ENCODE results near the gene CASZ1.
A peak's percentile ranks its signal among the peaks of the same experiment; 100 is the strongest.

CASZ1 gene

DNA sequence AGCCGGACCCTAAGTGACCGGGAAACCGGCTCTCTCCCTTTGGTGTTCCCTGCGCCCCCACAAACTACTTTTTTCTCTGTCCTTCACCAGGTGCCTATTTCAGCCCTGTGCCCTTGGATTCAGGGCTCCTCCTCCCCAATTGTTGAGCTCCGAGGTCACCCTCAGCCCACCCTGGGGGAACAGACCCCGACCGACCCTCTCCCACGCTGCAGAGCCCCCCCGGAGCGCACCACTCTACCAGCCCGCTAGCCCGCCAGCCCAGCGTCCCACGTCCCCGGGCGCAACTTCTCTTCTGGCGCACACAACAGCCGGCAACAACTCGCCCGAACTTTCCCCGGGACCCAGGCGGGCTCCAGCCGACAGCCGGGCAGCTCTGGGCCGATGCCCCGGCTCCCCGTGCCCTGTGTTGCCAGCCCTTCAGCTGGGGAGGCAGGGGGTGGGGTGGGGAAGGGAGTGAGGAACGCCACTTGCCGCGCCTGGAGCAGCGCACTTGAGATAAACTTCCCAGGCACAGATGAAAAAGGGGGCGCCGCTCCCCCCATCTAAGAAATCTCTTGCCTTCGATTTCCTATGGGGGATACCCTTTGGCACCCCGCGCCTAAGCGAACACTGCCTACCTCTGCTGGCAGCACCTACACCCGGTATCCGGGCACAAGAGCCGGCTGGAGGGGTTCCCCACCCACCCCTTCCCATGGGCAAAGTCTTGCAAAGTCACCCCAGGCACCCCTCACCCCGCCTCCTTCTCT is 997 bp downstream of the CASZ1 start:
- DNase-seq (ENCODE audit: low spot score): no peak

DNA sequence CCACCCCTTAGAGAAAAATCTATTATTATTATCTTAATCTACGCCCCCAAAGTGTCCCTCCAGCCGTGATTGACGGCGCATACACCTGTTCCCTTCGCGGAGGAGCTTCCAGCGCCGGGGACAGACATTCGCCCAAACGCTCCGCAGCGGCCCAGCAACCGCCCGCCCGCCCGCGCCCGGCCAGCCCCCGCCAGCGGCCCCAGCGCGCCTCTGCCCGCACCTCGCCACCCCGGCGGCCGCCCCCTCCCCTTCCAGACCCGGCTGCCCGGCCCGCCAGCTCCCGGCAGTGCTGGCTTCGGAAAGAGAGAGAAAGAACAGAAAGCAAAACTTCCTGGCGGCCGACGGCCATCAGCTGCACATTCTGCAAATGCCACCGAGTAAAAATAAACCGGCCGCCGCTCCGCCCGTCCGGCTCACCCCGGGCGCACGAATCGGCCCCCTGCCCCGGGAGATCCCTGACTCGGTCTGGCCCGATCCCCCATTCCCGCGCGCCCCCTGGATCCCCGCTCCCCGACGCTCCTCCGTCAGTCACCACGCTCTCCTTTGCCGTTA is 1.6 kb downstream of the CASZ1 start:
- no peak for DNase-seq (ENCODE audit: low spot score)

DNA sequence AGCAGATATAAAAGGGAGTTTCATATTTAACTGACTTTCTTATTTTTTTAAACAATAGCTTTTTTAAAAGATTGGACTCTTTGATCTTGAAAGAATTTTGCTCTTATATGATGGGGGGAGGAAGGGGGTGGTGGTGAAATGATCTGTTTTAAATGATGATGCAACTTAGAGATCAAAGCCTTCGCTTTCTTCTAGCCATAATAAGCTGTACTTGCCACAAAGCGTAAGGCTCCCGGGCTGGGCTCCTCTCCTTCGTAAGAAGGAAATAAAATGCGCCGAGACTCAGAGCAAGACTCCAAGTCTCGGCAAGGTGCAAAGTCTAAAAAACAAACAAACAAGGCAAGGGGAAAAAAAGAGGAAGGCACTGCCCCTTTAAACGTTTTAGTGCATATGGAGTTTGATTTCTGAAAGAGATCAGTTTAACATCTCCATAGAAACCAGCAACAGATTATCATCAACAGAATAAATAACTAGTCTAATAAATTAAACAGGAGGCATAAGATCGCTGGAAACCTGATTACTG is 3.3 kb downstream of the CASZ1 start:
- DNase-seq (ENCODE audit: low spot score): no peak

DNA sequence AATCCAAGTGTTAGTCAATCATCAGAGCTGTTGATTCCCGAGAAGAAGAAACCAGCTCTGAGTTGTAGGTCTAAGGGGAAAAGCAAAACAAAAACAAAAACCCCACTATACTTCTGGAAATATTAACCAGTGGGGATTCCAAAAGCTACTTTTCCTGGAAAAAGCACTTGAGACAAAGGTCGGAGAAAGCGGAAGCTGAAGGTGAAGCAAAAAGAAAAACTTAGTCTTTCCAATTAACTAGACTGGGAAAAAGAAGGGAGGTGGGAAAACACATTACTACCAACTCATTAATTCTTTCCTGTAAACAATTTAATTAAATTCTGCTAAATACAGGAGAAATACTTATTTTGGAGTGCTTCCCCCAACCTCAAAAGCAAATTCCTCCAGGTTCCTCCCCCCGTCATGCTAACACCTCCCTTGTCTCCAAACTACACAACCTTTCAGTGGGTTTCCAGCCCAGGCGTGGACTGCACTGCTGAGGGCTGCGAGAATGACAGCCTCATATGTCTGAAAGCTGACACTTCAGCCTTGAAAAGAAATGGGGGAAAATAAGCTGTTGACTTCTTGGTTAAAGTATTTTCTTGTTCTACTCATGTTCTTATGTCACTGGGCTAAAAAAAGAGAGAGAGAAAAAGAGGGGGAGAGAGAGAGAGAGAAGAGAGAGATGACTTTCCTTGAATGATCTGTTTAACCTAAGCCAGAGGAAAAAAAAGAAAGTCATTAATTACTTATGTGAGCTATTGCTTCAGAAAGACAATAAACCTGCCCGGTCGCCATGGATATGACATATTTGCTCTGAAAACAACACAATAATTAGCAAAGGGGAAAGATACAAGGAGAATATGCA is 5.1 kb downstream of the CASZ1 start:
- DNase-seq (ENCODE audit: low spot score): no peak

DNA sequence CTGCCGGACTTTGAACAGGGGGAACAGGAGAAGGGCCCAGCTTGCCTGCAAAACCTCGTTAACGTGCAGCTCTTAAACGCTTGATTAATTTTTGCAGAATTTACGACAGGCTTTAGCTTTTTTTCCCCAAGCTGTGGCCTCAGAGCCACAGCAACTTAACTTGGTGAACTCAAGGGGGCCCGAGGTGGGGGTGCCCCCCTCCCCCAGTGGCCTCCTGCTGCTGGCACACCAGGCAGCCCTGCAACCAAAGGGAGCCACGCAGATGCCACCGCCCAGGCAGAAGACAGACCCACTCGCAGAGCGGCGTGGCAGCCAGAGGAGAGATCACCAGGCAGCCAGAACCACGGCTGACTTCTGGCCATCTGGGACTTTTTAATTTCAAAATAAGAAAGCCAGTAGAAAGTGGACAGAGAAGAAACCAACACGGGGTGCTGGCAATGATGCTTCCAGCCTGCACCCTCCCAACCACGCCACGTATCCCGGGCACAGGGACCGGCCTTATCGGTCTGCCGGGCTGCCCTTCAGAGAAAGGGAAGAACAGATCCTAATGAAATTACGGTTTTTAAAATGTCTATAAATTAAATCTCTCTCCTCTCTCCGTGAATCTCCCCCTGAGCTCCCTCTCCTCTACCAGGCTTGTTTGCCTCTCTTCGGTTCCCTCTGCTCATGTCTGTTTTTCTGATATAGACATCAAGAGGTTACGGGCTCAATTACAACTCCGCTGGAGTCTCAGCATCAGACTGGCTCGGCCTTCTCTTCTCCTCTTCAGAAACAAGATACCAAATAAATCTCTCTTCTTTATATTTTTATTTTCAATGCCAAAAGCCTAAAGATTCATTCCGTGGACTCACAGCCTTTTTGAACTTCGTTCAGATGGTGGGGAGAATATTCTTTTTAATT is 6.4 kb downstream of the CASZ1 start:
- no peak for DNase-seq (ENCODE audit: low spot score)

DNA sequence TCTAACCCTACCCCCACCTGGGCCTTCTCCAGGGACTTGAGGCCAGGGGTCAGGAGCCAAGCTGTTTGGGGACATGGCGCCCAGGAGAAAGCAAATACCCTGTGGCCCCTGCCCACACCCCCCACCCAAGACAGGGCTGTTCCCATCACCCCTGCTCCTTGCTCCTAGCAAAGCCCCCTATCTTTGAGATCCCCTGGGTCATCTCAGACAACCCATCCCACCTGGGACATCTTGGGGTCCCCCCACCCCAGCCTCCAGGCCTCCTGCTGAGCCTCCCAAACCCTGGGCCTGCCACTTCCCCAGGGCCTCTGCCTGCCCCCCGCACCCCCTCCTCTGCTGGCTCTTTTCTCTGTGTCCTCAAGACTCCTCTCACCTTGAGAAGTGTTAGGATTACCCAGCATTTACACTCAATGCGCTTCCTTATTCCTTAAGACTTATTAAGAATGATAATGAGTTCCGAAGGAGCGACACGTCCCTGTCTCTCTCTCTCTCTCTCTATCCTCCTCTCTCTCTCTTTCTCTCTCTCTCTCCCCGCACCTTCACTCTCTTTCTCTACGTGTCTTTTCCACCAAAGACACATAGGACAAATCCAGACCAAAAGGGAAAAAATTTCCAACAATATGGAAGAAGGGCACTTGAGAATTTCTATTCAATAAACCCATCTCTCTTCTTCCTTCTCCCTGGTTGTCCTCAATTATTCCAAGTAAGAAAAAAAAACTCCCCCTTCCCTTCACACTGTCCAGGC is 7.2 kb downstream of the CASZ1 start:
- DNase-seq (ENCODE audit: low spot score): no peak

DNA sequence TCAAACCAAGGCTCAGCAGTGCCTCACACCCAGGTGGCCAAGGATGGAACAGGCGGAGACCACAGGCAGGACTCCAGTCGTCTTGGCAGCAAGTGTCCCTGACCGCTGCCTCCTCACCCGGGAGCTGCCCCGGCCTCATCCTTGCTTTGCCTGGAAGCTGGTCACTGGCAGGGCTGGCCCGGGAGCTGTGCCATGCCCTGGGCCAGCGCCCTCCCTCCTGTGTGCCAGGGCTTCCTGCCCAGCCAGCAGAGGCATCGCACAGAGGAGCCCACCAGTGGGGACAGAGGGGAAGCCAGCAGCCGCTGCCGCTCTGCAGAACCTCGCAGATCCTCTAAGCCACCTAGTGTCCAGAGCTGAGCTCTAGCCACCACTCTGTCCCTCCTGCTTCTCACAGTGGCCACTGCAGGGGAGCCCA is 7.8 kb downstream of the CASZ1 start:
- no peak for DNase-seq (ENCODE audit: low spot score)

DNA sequence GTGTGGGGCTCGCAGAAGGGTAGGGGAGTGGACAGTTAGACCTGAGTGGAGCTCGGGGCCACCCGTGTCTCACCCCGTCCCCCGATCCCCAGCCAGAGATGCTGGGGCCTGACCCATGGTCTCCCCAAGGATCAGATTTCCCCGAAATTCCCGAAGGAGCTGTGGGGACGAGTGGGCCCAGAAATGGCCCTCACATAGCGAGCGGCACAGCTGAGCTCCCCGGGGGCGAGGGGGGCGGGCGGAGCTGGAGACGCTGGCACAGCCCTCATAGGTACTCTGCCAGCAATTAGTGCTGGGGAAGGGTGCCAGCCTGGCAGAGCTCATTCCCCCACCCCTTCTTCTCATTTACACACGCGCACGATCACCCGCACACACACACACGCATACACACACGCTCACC is 9.2 kb downstream of the CASZ1 start:
- no peak for DNase-seq (ENCODE audit: low spot score)

DNA sequence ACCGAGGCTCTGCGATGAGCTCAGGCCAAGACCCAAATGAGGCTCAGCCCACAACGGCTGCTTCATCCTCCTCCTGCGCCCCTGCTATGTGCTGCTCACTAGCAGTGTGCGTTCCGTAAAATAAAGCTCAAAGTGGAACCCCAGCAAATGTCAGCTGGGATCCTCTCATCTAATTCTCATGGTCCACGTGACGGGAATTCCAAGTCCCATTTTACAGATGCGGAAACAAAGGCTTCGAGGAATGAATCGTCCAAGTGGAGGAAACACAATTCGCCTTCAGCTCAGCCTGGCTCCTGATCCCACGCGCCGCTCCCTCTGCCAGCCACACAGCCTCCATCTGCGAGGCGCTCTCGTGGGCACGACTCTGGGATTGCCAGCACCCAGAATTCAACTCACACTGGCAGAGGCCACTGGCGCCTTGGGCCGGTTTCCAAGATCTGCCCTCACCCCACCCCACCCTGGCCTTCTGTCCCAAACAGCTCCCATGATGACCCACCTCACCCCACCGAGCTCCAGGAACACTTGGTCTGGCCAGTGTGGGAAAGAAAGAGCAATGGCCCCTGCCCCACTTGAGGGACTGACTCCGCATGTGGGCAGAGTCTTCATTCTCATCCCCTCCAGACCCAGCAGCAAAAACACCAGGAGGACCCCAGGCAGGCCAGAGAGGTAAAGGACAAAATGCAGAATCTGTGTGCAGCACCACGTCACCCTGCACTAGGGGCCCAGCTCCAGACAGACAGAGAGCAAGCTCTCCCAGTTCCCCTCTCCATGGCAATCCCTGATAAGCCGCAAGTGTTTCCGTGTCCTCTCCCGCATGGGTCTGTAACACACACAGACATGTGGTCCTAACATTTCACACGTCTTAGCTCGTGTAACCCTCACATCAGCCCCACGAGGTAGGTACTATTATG is 10.5 kb downstream of the CASZ1 start:
- DNase-seq (ENCODE audit: low spot score): no peak

DNA sequence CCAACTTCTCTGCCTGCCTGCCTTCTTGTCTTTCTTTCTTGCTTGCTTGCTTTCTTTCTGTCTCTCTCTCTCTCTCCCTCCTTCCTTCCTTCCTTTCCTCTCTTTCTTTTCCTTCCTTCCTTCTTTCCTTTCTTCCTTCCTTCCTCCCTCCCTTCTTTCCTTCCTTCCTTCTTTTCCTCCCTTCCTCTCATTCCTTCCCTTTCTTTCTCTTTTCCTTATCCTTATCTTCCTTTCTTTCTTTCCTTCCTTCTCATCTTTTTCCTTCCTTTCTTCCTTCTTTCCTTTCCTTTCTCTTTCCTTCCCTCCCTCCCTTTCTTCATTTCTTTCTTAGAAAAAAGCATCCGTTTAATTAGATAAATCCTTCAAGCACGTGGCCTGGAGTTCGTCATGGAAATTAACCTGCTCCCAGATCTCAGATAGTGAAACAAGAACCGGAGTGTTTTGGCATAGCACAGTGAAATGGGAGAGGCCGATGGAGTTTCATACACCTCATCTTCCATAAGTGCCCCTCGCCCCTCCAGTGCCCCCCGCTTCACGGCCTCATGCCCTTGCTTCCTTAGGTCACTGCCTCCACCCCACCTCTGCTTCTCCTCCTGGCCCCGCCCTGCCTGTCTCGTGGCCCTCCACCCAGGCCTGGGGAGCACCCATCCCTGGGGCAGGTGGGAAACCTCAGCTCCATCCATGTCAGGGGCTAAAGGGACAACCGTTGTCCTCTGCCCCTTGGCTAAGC is 11.3 kb downstream of the CASZ1 start:
- DNase-seq (ENCODE audit: low spot score): no peak

DNA sequence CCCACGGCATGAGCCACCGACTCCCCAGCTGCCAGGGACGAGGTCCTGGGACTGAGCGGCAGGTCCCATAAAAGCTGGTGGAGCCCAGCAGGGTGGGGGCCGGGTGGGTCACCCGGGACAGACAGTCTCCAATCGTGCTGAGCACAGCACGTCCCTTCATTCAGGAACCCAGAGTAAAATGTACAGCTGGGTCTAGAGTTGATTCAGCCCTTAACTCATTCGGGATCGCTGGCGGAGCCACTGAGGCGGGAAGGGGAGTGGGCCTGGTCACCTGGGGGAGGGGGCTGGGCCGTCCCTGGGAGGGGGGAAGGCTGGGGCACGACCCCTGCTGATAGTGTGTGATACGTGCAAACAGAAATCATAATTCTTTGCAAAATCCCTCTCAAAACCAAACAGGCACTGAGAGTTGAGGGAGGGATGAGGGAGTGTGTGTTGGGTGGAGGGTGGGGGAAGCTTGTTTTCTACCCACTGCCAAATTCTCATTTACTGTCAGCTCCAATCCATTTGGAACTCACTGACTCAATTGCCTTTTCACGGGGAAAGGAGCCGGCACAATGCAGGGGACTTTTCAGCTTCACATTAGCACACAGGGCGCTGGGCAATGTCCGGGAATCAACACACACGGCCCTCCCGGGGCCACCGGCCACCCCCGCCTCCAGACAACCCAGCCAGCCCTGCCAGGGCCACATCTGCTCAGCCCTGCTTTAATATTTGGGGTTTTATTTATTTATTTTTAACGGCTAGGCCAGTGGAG is 13.8 kb downstream of the CASZ1 start:
- no peak for DNase-seq (ENCODE audit: low spot score)

DNA sequence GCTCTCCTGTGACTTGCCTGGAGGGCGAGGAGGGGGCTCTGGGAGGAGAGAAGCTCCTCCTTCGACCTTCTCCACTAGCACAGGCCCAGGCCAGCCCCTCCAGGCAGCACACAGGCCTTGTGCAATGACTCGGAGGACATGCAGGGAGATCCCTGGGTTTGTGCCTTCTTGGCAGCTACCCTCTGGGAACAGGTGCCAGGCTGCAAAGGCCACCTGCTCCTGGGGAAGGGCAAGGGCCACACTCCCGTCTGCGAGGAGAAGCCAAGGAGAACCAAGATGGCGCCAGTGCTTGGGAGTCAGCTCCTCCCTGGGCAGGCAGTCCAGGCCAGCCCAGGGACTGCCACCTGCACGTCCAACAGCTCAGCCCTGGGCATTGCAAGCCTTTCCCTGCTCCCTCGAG is 15.3 kb downstream of the CASZ1 start:
- no peak for DNase-seq (ENCODE audit: low spot score)

DNA sequence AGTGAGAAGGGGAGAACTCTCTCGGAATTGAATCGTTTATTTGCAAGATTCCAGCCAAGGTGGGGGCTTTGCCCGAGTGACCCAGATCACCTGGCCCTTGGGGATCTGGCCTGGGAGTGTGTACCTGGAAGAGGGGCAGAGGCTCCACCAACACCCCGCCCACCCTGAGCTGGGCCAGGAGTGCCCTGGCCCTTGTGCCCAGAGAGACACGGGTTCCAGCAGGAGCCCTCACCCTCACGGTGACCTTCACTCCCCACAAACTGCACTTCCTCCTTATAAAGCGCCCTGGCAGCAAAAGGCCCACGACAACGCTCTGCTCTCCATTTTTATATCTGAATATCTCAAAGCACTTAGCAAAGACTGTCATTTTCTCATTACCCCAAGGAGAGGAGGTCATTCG is 16.6 kb downstream of the CASZ1 start:
- DNase-seq (ENCODE audit: low spot score): no peak

DNA sequence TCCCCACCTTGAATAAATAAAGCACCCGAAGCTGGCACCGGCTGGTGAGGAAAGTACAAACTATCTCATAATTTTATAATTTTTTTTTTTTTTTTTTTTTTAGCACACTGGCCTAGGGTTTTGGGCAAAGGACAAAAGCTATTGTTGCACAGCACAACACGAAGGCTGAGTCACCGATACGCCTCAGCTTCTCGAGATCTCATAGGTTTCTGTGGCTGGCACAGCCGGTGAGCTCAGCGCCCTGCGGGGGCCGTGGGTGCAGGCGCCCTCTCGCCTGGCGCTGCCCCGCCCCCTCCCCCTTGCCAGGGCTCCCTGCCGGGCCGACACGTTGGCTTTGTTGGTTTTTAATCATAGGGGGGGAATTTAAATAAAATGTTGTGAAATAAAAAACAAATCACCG is 17.2 kb downstream of the CASZ1 start:
- peak; percentile 53 for DNase-seq (ENCODE audit: low spot score)

DNA sequence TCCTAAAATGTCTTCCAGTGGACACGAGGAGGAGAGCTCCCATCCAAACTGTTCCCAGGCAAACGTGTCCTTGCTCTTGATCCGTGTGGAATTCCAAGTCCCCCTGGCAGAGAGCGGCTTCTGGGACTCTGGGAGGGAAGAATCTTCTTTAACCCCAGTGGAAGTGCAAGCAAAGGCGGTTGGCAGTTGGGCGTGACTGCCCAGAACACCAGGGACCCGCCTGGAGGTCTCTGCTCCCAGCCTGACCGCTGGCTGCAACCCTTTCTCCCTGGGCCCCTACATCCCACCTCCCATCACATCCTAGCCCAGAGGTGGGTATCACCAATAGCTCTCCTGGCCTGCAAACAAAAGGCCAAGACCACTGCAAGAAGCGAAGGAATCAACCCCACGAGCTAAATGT is 17.8 kb downstream of the CASZ1 start:
- DNase-seq (ENCODE audit: low spot score): no peak

DNA sequence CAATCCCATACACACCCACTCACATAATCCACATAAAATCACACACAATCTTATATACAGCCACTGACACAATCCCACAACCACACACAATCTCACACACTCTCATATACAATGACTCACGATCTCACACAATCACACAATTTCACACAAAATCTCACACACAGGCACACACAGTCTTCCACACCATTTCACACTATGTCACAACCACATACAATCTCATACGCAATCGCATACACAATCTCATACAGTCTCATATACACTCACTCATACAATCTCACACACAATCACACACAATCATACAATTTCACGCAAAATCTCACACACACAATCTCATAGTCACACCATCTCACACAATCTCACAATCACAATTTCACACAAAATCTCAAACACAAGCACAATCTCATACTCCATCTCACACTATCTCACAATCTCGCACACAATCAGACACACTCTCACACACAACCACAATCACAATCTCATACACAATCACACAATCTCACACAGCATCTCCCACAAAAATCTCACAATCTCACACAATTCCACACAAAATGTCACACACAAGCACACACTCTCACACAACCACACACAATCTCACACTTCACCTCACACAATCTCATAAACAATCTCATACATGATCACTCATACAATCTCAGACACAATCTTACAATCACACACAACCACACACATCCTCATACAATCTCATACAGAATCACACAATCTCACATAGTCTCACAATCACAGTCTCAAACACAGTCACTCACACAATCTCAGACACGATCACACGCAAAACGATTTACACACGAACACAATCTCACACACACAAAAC is 18.5 kb downstream of the CASZ1 start:
- DNase-seq (ENCODE audit: low spot score): no peak

DNA sequence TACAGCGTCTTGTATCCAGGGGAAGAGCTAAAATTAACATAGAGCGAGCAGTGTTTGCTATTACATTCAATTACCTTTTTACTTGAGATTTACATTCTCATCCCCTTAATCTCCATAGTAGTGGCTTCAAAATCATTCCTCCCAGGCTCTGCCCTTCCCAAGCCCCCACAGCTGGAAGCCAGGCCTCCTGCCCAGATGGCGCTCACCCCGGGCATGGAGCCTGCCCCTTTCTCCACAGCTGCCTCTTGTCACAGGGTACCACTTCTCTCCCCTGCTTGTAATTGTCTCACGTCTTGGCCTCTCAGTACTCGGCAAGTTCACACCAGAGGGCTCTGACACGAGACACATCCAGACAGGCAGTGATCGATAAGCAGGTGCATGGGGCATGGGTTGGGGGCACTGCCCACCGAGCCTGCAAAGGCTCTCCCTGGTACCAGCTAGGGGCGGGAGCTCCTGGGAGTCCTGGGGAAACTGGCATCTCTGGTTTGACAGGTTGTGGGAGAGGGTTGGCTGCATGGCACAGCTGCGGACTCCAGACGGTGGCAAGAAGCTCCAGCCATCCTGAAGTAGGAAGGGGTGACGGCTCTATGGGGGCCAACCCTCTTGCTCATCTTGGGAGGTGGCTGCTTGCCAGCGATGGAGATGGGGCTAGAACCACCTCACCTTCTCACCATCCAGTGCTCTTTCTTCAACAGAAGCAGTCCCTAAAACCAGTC is 20.1 kb downstream of the CASZ1 start:
- no peak for DNase-seq (ENCODE audit: low spot score)
